GM12891 (cell line): ENCODE results near the gene BICD1.

Experiments
- POLR2A ChIP-seq: IDR thresholded peaks from 2 replicates; pipeline ENCODE4 v1.6.1; 2011; ENCODE audit warnings: low read depth, low read length, control low read depth
- POLR2AphosphoS5 ChIP-seq: IDR thresholded peaks from 2 replicates; pipeline ENCODE4 v1.6.1; 2011; ENCODE audit warnings: low read depth, low read length, control low read depth

- TF ChIP-seq POLR2A: no peak
- no peak for TF ChIP-seq POLR2AphosphoS5
Observed at GRCh38 chr12:32307326-32307725, 200.7 kb downstream of the BICD1 start.
